Measurements from ENCODE around the gene ATP5MC2.

The ATP5MC2 gene

GRCh38 chr12:53626702-53627169 is 49.1 kb downstream of the ATP5MC2 start:
- H3K4me1 ChIP-seq (ENCODE audit: control insufficient read depth, insufficient read depth, low read length) = peaks cover 8% of the 10 kb centered on the region
- no peaks in the 10 kb centered on the region for H3K36me3 ChIP-seq (ENCODE audit: control insufficient read depth in 2 of 2, insufficient read depth in 2 of 2, low read length in 2 of 2)
- peak overlapping the region; percentile 94 to 95 for H3K4me3 ChIP-seq (ENCODE audit: low read length in 2 of 2)
- H3K9ac ChIP-seq (ENCODE audit: low read length in 2 of 2) = peak overlapping the region; percentile 72 to 90
- H3K27ac ChIP-seq (ENCODE audit: low read length) = peak overlapping the region; percentile 92
- no peaks in the 10 kb centered on the region for H3K27me3 ChIP-seq (ENCODE audit: control insufficient read depth in 1 of 2, insufficient read depth in 2 of 2, low read length in 2 of 2)
- no peaks in the 10 kb centered on the region for H3K9me3 ChIP-seq (ENCODE audit: control insufficient read depth in 2 of 2, low read length in 2 of 2)

GRCh38 chr12:53625946-53626701 is 49.8 kb downstream of the ATP5MC2 start, which contains the start of gene ATF7:
ATF7 (minus strand) TSS chr12:53626382; CDS start chr12:53601000, 25,382 bp downstream.
- Histone ChIP-seq H3K27me3 (ENCODE audit: control insufficient read depth in 1 of 2, insufficient read depth in 2 of 2, low read length in 2 of 2) (no peaks in the 10 kb centered on the region), H3K36me3 (ENCODE audit: control insufficient read depth in 2 of 2, insufficient read depth in 2 of 2, low read length in 2 of 2) (no peaks in the 10 kb centered on the region), H3K9me3 (ENCODE audit: control insufficient read depth in 2 of 2, low read length in 2 of 2) (no peaks in the 10 kb centered on the region), H3K27ac (ENCODE audit: low read length) (peak within 1 kb of the TSS; percentile 92), H3K9ac (ENCODE audit: low read length in 2 of 2) (peak within 1 kb of the TSS; percentile 90 to 97), H3K4me3 (ENCODE audit: low read length in 2 of 2) (peak within 1 kb of the TSS; percentile 94 to 95), H3K4me1 (ENCODE audit: control insufficient read depth, insufficient read depth, low read length) (peaks cover 8% of the 10 kb centered on the region)

- H3K9ac ChIP-seq (ENCODE audit: low read length in 2 of 2) = peak overlapping the region; percentile 90 to 97
- peak overlapping the region; percentile 94 to 95 for H3K4me3 ChIP-seq (ENCODE audit: low read length in 2 of 2)
- peaks cover 8% of the 10 kb centered on the region for H3K4me1 ChIP-seq (ENCODE audit: control insufficient read depth, insufficient read depth, low read length)
- no peaks in the 10 kb centered on the region for H3K36me3 ChIP-seq (ENCODE audit: control insufficient read depth in 2 of 2, insufficient read depth in 2 of 2, low read length in 2 of 2)
- H3K27ac ChIP-seq (ENCODE audit: low read length) = peak overlapping the region; percentile 92
- no peaks in the 10 kb centered on the region for H3K9me3 ChIP-seq (ENCODE audit: control insufficient read depth in 2 of 2, low read length in 2 of 2)
- H3K27me3 ChIP-seq (ENCODE audit: control insufficient read depth in 1 of 2, insufficient read depth in 2 of 2, low read length in 2 of 2) = no peaks in the 10 kb centered on the region
Measured at GRCh38 chr12:53625373-53625945, 50.4 kb downstream of the ATP5MC2 start.

GRCh38 chr12:53624956-53625355 is 50.9 kb downstream of the ATP5MC2 start:
- Histone ChIP-seq H3K4me3 (ENCODE audit: low read length in 2 of 2) (peak overlapping the region; percentile 94 to 95), H3K36me3 (ENCODE audit: control insufficient read depth in 2 of 2, insufficient read depth in 2 of 2, low read length in 2 of 2) (no peaks in the 10 kb centered on the region), H3K9me3 (ENCODE audit: control insufficient read depth in 2 of 2, low read length in 2 of 2) (no peaks in the 10 kb centered on the region), H3K27ac (ENCODE audit: low read length) (peak overlapping the region; percentile 92), H3K27me3 (ENCODE audit: control insufficient read depth in 1 of 2, insufficient read depth in 2 of 2, low read length in 2 of 2) (no peaks in the 10 kb centered on the region), H3K9ac (ENCODE audit: low read length in 2 of 2) (peak overlapping the region; percentile 90 to 97), H3K4me1 (ENCODE audit: control insufficient read depth, insufficient read depth, low read length) (peaks cover 8% of the 10 kb centered on the region)

- no peaks in the 10 kb centered on the region for H3K36me3 ChIP-seq (ENCODE audit: control insufficient read depth in 2 of 2, insufficient read depth in 2 of 2, low read length in 2 of 2)
- no peaks in the 10 kb centered on the region for H3K27me3 ChIP-seq (ENCODE audit: control insufficient read depth in 1 of 2, insufficient read depth in 2 of 2, low read length in 2 of 2)
- no peaks in the 10 kb centered on the region for H3K9me3 ChIP-seq (ENCODE audit: control insufficient read depth in 2 of 2, low read length in 2 of 2)
- H3K4me3 ChIP-seq (ENCODE audit: low read length in 2 of 2) = peak overlapping the region; percentile 94 to 95
- H3K4me1 ChIP-seq (ENCODE audit: control insufficient read depth, insufficient read depth, low read length) = peaks cover 8% of the 10 kb centered on the region
- H3K27ac ChIP-seq (ENCODE audit: low read length) = peak overlapping the region; percentile 92
- peak overlapping the region; percentile 90 to 97 for H3K9ac ChIP-seq (ENCODE audit: low read length in 2 of 2)
Measured at GRCh38 chr12:53624458-53624857, 51.4 kb downstream of the ATP5MC2 start.

- Histone ChIP-seq H3K36me3 (ENCODE audit: control insufficient read depth in 2 of 2, insufficient read depth in 2 of 2, low read length in 2 of 2) (no peaks in the 10 kb centered on the region), H3K9me3 (ENCODE audit: control insufficient read depth in 2 of 2, low read length in 2 of 2) (no peaks in the 10 kb centered on the region), H3K27ac (ENCODE audit: low read length) (peak overlapping the region; percentile 92), H3K27me3 (ENCODE audit: control insufficient read depth in 1 of 2, insufficient read depth in 2 of 2, low read length in 2 of 2) (no peaks in the 10 kb centered on the region), H3K4me3 (ENCODE audit: low read length in 2 of 2) (peak overlapping the region; percentile 94 to 95), H3K4me1 (ENCODE audit: control insufficient read depth, insufficient read depth, low read length) (peaks cover 12% of the 10 kb centered on the region), H3K9ac (ENCODE audit: low read length in 2 of 2) (peak overlapping the region; percentile 13 to 90)
Measured at GRCh38 chr12:53623548-53624385, 52.1 kb downstream of the ATP5MC2 start.

- Histone ChIP-seq H3K27me3 (ENCODE audit: control insufficient read depth in 1 of 2, insufficient read depth in 2 of 2, low read length in 2 of 2) (no peaks in the 10 kb centered on the region), H3K9ac (ENCODE audit: low read length in 2 of 2) (no peak overlapping the region), H3K27ac (ENCODE audit: low read length) (no peak overlapping the region), H3K4me3 (ENCODE audit: low read length in 2 of 2) (no peak overlapping the region), H3K9me3 (ENCODE audit: control insufficient read depth in 2 of 2, low read length in 2 of 2) (no peaks in the 10 kb centered on the region), H3K36me3 (ENCODE audit: control insufficient read depth in 2 of 2, insufficient read depth in 2 of 2, low read length in 2 of 2) (no peaks in the 10 kb centered on the region), H3K4me1 (ENCODE audit: control insufficient read depth, insufficient read depth, low read length) (peaks cover 14% of the 10 kb centered on the region)
Measured at GRCh38 chr12:53622724-53623123, 53.2 kb downstream of the ATP5MC2 start.

- Histone ChIP-seq H3K27me3 (ENCODE audit: control insufficient read depth in 1 of 2, insufficient read depth in 2 of 2, low read length in 2 of 2) (no peaks in the 10 kb centered on the region), H3K9ac (ENCODE audit: low read length in 2 of 2) (no peak overlapping the region), H3K4me1 (ENCODE audit: control insufficient read depth, insufficient read depth, low read length) (peaks cover 9% of the 10 kb centered on the region), H3K36me3 (ENCODE audit: control insufficient read depth in 2 of 2, insufficient read depth in 2 of 2, low read length in 2 of 2) (peaks cover 0 to 3% of the 10 kb centered on the region in 2 donors), H3K4me3 (ENCODE audit: low read length in 2 of 2) (peak overlapping the region in 1 of 2 donors; percentile 16), H3K9me3 (ENCODE audit: control insufficient read depth in 2 of 2, low read length in 2 of 2) (no peaks in the 10 kb centered on the region), H3K27ac (ENCODE audit: low read length) (no peak overlapping the region)
Measured at GRCh38 chr12:53618275-53618674, 57.6 kb downstream of the ATP5MC2 start.

GRCh38 chr12:53617700-53618099 is 58.2 kb downstream of the ATP5MC2 start:
- no peak overlapping the region for H3K4me3 ChIP-seq (ENCODE audit: low read length in 2 of 2)
- no peak overlapping the region for H3K9ac ChIP-seq (ENCODE audit: low read length in 2 of 2)
- no peaks in the 10 kb centered on the region for H3K27me3 ChIP-seq (ENCODE audit: control insufficient read depth in 1 of 2, insufficient read depth in 2 of 2, low read length in 2 of 2)
- H3K36me3 ChIP-seq (ENCODE audit: control insufficient read depth in 2 of 2, insufficient read depth in 2 of 2, low read length in 2 of 2) = peaks cover 0 to 3% of the 10 kb centered on the region in 2 donors
- H3K4me1 ChIP-seq (ENCODE audit: control insufficient read depth, insufficient read depth, low read length) = peaks cover 9% of the 10 kb centered on the region
- H3K27ac ChIP-seq (ENCODE audit: low read length) = no peak overlapping the region
- H3K9me3 ChIP-seq (ENCODE audit: control insufficient read depth in 2 of 2, low read length in 2 of 2) = no peaks in the 10 kb centered on the region

GRCh38 chr12:53616950-53617349 is 58.9 kb downstream of the ATP5MC2 start:
- Histone ChIP-seq H3K4me3 (ENCODE audit: low read length in 2 of 2) (no peak overlapping the region), H3K4me1 (ENCODE audit: control insufficient read depth, insufficient read depth, low read length) (peaks cover 9% of the 10 kb centered on the region), H3K27ac (ENCODE audit: low read length) (no peak overlapping the region)

More at GRCh38 chr12:53616950-53617349, 58.9 kb downstream of the ATP5MC2 start:
- Histone ChIP-seq H3K9ac (ENCODE audit: low read length in 2 of 2) (no peak overlapping the region), H3K27me3 (ENCODE audit: control insufficient read depth in 1 of 2, insufficient read depth in 2 of 2, low read length in 2 of 2) (no peaks in the 10 kb centered on the region), H3K9me3 (ENCODE audit: control insufficient read depth in 2 of 2, low read length in 2 of 2) (no peaks in the 10 kb centered on the region), H3K36me3 (ENCODE audit: control insufficient read depth in 2 of 2, insufficient read depth in 2 of 2, low read length in 2 of 2) (peaks cover 0 to 3% of the 10 kb centered on the region in 2 donors)

All from stomach smooth muscle (tissue), 2 donors.